Stimulated activated CD8-positive, alpha-beta memory T cell treated with anti-CD3 and anti-CD28 coated beads, Interleukin-15, amount 100 ng/mL, for 24 hours (primary cell): Measurements from ENCODE around the gene PTPRJ.

ENCODE experiments used
- DNase-seq: peaks from one replicate; pipeline ENCODE4 v3.0.0-alpha.2; 2020; ENCODE audit warnings: low read depth

The PTPRJ gene

DNA sequence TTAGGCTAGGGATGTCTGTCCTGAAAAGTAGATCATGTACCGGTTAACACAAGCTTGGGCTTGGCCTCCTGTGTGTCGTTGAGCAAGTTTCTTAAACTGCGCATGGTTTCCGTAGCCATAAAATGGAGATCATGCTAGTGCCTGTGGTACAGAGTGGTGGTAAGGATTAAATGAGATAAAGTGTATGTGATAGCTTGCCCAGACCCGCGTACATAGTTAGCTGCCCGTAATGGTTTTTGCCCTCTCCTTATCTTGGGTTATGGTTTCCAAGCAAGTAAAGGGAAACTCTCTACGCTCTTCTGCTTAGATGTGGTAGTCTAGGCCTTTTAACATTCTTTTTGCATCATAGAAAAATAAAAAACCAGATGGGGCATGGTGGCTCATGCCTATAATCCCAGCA lies 11.0 kb upstream of the PTPRJ start:
- DNase-seq = no peak

DNA sequence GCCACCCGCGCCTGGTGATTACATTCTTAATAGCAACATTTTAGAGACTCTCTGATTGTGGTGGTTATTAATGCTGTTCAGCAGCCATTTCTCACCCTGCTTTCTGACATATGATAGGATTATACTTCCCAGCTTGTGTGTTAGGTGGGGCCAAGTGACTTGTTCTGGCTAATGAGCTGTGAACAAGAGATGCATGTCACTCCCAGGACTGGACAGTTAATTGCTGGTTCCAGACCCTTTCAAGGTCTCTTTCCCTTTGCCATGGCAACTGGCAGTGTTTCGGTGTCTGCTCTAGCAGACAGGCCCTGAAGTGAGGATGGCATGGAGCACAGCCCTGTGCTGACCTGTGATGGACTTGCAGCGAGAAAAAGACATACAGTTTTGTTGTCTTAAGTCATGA lies 8.9 kb upstream of the PTPRJ start:
- DNase-seq = no peak

DNA sequence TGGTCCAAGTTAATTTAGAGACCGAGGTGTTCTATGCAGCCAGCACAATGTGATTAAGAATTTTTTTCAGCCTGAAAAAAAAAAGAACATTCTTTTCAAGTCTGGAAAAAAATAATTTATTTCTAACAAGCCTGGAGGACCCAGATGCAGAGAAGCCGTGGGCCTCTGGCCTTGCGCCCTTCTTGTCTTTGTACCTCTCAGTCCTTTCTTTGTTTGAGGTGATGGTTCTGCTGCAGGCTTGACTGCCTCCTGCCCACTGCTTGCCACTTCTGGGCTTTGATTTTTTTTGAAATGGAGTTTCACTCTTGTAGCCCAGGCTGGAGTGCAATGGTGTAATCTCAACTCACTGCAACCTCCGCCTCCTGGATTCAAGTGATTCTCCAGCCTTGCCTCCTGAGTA lies 7.2 kb upstream of the PTPRJ start:
- no peak for DNase-seq

DNA sequence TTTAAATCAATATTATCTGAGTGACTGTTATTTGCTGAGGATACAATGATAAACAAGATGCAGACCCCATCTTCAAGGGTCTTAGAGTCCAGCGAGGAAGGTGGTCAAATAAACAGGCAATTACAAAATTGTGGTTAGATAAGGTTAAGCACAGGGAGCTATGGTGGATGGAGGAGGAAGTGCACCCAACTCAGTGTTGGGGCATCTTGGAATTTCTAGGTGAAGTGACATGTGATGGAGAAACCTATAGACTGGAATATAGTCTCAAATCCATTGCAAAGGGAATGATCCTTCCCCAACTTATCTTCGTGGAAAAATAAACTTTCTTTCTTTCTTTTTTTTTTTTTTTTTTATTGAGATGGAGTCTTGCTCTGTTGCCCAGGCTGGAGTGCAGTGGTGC lies 3.4 kb upstream of the PTPRJ start:
- no peak for DNase-seq

DNA sequence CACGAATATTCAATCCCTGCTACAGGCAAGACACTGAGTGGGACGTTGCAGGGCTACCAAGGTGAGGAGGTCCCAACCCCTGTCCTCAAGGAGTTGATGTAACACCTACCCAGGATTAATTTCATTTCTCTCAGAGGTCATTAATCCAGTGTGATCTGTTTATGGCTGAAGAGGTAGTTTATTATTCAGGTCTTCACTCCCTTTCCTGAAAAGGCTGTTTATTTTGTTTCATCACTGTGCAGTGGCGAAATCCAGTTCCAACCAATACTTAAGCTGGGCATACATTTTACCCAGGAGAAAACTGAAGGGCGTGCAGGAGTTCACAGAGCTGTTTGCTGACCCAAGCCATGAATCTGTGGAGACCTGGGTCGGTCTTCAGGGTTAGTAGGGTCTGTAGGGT lies 2.7 kb upstream of the PTPRJ start:
- no peak for DNase-seq

DNA sequence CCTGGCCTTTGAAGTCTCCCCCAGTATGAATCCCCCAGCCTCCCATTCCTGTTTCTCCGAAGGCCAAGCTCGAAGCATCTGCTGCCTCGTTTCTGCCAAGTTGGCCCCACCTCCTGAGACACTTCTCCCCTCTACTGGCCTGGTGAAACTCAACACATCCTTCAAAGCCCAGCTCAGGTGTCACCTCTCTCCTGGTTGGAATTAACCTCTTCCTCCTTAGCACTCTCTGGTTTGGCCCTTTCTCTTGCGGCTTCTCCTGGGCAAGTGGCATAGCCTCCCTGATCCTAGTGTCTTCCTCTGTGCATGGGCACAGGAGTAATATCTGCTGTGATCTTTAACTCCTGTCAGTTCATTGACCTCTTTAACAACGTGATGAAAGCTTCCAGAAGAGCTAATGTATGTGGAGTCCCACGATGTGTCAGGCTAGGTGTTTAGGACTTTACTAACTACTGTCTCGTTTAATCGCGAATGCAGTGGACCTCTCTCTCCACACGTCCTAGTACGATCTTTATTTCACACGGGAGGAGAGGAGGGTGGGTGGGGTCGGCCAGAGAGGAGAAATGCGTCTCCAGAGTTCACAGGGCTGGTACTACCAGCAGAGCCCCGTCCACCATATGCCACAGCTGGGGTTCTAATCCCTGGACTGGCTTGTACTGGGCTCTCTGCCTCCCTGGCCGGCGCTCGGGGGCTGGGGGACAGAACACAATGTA lies 826 bp upstream of the PTPRJ start:
- DNase-seq = no peak

DNA sequence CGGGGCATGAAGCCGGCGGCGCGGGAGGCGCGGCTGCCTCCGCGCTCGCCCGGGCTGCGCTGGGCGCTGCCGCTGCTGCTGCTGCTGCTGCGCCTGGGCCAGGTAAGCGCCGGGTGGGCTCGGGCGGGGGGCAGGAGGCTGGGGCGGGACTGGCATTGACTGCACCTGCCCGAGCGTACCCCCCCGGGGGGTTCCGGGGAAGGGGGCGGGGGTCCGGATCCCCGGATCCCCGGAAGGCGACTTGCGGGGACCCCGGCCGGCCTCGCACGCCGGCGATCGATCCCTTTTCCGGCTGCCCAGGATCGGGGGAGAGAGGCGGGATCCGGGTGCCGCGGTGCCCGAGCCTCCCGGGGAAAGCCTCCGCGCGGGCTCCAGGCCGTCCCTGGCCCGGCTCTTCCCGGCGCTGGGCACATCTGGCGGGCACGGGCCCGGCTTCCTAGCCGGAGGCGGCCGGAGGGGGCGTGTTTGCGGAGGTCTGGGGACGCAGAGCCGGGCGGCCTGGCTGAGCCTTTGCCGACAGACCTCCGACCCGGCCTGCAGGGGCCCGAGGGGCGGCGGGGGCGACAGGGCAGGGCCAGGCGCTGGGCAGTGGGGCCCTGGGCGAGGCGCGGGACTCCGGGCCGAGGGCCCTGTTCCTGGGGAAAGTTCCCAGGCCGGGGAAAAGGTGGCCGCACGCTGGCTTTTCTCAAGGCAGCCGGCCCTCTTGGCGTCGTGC lies 705 bp downstream of the PTPRJ start:
- no peak for DNase-seq

DNA sequence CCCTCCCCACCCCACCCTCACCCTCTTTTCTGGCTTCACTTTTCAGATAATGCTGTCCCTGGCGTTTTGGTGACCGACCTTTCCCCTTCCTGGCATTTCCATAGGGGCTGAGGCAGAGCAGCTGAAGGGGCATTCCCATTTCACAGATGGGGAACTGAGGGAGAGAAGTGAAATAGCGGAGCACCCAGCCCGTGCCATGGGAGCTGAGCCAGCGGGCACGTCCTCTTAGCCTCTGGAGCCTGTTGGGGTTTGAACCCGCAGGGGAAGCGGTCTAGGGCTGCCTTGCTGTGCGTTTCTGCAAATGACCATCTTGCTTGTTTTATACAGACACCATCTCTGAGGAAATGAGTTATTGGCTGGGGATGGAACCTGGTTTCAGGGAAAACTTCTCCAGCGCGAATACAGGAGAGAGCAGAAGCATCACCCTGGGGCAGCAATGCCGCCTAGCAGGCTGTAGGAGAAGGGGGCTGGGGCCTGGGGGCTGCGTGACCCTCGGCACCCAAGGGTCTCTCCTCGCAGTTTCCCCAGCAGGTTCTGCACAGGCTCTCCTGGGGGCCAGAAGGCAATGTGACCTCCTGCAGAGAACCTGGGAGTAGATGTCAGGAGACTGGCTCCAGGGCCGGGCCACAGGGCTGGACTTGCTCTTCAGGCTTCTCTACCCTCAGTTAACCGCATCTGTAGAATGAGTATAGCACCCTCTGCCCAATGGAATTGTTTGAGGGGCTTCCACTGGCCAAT lies 1.5 kb downstream of the PTPRJ start:
- no peak for DNase-seq

DNA sequence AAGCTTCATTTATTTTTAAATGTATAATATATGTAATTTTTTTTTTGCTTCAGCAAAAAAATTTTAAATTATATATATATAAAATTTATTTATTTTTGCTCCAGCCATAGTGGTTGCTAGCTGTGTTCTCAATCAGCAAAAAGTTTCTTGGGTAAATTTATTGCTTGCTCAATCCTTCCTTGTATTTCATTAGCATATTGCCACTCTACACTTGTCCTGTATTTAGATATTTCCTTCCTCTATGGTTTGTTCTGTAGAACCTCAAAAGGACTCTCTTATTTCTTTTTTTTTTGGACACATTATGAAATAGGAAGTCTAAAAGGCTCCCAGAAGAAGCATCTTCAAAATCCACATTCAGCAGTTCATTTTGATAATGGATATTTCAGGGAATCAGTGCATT lies 2.3 kb downstream of the PTPRJ start:
- no peak for DNase-seq

DNA sequence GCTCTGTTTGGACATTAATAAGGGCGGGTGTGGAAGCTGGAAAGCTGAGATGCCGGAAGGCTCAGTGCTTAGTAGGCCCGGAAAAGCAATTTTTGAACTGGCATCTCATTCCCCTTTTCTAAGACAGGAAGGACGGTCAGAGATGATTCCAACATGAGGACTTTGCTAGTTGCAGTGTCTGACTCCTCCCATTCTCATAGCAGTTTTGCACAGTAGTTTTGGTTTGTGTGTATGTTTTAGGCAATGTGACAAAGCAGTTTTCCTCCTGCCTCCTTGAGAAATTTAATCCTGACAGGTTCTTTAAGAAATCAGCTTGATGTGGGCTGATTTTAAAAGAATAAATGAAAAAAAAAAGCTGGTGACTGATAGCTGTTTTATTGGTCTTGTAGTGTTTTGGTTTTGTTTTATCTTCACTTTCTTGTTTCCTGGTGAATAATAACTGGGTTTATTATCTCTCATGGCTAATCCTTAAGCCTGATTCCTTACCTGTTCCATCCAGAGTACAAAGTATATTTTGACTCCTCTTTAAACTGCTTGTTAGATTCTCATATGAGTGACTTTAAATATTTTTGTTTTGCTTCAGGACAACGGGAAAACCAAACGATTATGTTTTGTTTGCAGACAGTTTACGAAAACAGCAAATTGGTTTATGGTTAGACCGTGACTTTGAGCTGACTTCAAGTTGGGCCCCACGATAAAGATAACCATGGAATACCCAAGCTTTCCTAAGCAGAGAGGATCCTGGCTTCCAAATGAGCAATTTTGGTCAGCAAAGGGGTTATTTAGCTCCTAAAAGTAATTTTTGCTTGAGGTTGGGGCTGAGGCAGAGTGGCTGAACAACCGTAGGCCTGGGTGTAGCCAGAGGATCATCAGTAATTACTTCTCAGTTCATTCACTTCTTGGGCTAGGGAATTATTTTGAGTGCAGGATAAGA lies 3.4 kb downstream of the PTPRJ start:
- no peak for DNase-seq

DNA sequence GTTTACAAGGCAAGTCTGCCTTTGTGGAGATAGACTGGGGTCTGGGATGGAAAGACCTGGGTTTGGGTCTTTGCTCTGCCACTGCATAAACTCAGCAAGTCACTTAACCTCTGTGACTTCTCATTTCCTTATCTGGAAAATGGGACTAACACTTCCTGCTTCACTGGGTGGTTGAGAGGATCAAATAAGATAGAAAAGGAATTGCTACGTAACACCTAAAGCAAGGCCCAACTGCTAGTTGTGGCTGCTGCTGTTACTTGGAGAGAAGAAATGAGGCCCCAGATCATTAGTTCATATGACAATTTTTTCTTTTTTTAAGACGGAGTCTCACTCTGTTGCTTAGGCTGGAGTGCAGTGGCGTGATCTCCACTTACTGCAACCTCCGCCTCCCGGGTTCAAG lies 5.9 kb downstream of the PTPRJ start:
- DNase-seq = no peak

DNA sequence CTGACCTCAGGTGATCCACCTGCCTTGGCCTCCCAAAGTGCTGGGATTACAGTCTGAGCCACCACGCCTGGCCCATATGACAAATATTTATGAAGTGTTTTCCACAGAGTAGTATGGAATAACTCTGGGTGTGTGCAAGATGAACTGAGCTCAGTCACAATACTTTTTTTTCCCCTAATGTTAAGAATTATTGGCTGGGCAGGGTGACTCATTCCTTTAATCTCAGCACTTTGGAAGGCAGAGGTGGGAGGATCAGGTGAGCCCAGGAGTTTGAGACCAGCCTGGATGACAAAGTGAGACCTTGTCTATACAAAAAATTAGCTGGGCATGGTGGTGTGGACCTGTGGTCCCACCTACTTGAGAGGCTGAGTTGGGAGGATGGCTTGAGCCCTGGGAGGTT lies 6.4 kb downstream of the PTPRJ start:
- no peak for DNase-seq

DNA sequence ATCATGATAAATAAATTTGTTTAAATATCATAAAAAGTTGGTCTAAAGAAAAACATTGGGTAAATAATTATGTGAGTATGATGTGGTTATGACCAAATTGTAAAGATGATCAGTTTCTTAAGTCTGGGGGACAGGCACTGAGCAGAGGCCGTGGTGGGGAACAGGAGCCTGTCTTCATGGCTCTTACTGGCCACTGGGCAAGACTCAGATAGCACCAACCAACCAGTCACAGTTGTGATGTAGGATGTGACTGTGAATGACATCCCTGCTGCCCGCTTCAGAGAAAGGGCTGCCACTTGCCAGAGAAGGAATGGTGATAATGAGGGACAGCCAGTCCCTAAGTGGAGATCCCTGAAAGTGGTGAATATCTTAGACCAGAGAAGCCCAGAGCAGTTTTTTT lies 7.0 kb downstream of the PTPRJ start:
- DNase-seq = no peak

DNA sequence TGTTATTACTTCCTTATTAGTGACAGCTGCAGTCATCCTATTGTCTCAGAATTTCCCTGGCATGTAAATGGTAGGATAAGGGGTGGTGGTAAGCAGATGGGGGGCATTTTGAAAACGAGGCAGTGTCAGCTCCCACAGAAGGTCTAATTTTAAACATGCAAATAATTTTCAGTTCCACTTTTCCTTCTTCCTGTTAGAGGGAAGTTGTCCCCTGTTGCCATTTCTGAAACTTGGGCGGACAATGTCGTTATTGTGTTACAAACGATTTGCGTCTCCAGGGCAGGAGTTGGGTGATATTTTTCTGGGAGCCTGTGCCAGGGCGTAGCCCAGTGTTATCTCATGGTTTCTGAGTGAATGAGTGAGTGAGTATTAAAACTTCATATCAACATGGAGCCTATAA lies 7.4 kb downstream of the PTPRJ start:
- no peak for DNase-seq

DNA sequence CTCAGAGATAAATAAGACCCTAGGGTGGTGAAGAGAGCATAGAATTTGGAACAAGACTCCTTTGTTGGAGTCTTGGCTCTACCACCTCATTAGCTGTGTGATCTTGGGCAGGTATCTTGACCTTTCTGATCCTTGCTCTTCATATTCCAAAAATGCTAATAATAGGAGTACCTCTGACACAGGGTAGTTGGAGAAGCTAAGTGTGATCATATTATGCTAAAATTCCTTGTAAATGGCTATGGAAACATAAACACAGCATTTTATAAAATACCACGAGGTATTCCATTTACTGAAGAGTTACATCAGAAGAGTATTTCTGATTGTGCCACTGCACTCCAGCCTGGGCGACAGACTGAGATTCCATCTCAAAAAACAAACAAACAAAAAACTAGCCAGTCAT lies 9.4 kb downstream of the PTPRJ start:
- no peak for DNase-seq

DNA sequence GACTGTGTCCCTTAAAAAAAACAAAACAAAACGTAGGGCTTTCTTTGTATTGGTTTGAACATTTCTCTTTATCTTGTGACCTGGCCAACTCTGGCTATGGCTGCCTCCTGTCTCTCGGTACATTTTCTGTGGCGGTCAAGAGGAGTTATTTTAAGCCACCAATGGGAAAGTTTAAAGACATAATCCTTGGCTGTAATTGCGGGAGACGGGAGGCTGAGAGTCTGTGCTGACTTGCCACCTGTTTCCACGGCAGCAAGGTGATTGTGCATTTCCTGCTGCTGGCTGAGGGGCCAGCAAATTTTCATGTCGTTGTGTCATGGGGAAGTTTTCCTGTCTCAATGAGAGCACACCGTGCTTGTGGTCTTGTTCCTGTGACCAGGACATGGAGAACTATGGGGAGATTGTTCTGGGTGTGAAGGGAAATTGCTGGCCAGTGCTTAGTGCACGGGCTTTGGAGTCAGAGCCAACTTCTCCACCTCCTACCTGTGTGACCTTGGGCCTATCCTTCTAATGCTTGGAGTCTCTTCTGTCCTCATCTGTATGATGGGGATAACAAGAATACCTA lies 11.0 kb downstream of the PTPRJ start:
- DNase-seq = no peak

DNA sequence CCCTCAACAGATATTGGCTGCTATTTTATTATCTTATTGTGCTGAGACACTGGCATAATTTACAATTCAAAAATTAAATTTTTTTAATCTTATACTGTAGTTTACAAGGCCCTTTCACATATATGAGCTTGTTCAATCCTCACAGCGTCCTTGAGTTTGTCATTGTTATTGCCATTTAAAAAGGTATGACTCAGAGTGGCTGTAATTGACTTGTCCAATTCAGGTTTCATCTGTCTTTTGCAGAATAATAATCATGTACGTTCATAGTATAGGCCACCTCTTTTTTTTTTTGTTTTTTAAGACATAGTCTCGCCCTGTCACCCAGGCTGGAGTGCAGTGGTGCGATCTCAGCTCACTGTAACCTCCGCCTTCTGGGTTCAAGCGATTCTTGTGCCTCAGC lies 11.5 kb downstream of the PTPRJ start:
- no peak for DNase-seq

DNA sequence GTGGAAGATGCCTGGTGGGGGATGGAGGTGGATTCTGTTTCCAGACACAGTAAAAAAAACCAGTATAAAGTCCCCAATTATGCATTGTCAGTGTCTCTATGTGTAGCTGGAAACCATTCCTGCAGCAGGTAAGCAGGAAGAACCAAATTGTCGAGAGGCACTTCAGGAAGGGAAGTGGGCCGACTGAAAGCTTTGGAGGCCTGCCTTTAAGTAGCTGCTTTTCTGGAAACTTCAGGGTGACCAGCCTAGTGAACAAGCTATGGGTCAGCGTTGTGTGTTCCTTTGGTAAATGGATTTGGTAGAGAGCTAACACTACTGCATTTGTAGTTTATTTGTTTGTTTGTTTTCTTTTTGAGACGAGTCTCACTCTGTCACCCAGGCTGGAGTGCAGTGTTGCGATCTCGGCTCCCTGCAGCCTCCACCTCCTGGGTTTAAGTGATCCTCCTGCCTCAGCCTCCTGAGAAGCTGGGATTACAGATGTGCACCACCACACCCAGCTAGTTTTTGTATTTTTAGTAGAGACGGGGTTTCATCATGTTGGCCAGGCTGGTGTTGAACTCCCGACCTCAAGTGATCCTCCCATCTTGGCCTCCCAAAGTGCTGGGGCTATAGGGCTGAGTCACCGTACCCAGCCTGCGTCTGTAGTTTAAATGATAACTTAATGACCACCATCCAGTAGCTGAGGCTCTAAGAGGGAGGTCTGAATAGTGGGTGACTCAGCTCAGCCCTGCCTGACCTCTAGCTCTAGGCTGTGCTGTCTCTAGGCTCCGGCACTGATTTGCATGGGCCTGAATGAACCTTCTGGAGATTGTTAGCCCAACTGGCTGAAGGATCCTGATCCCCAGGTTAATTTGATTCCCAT lies 12.8 kb downstream of the PTPRJ start:
- no peak for DNase-seq

DNA sequence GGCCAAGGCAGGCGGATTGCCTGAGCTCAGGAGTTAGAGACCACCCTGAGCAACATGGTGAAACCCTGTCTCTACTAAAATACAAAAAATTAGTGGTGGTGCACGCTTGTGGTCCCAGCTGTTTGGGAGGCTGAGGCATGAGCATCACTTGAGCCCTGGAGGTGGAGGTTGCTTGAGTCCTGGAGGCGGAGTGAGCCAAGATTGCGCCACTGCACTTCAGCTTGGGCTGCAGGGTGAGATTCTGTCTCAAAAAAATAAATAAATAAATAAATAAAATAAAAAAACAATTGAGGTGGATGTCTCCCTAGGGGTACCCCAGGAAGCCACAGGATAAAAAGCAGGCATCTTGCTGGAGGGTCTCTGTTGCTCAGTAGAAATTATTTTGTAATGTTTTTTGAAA lies 14.1 kb downstream of the PTPRJ start:
- DNase-seq = no peak

DNA sequence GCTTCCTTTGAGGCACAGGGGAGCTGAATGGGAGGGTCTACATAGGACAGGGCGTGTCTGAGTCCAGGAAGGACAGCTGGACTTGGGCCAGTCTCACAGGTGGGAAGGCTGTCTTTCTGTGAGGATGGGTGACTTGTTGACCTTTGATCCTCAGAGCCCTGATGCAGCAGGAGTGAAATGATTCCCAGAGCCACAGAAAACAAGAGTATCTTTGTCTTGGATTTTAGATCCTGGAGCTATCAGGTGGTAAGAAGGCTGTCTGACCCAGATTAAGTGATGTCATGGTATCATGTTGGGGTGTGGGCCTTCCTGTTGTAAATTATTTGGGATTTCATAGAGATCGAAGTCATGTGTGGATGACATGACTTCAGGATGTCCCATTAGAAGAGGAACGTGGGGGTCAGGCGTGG lies 15.0 kb downstream of the PTPRJ start:
- no peak for DNase-seq
